DMS153 treated with DMSO at 0.1 percent for 48 hours (cell line): ENCODE measurements around the gene FHIP2A.
"Not testable (repeated sequence)": the region's sequence is repeated elsewhere in the genome, so short reads cannot be mapped to it uniquely, and the experiment has no call there.

Experiments used
- DNase-seq: peaks from one replicate; lab custom pipeline; 2025; ENCODE audit not compliant: unreplicated experiment; lab: John Stamatoyannopoulos, UW

FHIP2A gene

DNA sequence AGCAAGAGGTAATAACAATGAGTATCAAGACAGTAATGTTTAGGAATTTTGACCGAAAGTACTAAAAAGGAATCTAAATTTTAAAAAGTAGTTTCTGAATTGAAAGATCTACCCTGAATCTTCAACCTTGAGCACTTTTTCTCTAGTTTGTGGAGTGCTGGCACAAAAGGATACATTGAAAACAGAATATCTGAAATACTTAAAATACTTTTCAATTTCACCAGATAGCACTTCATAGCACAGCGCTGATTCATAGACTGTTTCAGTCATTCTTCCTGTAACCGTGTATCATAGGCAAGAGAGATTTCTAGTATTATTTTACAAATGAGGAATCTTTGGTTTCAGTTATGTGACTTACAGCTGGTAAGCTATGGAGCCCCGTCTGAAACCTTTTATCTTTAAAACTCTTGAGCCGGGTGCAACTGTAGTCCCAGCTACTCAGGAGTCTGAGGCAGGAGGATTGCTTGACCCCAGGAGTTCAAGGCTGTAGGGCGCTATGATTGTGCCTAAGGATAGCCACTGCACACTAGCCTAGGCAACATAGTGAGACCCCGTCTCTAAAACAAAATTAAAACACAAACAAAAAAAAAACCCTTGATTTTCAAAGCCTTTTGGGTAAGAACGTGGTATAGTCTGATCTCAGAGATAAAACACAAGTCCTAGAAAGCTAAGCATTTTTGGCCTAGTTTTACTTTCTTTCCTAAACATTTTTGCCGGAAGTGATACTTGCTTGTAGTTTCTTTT, 35.1 kb downstream of the FHIP2A start:
- DNase-seq, result no peak

DNA sequence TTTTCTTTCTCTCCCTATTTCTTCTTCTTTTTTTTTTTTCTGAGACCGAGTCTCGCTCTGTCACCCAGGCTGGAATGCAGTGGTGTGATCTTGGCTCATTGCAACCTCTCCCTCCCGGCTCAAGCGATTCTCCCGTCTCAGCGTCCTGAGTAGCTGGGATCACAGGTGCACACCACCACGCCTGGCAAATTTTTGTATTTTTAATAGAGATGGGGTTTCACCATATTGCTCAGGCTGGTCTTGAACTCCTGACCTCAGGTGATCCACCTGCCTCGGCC, 35.6 kb downstream of the FHIP2A start:
- not testable (repeated sequence) for DNase-seq

DNA sequence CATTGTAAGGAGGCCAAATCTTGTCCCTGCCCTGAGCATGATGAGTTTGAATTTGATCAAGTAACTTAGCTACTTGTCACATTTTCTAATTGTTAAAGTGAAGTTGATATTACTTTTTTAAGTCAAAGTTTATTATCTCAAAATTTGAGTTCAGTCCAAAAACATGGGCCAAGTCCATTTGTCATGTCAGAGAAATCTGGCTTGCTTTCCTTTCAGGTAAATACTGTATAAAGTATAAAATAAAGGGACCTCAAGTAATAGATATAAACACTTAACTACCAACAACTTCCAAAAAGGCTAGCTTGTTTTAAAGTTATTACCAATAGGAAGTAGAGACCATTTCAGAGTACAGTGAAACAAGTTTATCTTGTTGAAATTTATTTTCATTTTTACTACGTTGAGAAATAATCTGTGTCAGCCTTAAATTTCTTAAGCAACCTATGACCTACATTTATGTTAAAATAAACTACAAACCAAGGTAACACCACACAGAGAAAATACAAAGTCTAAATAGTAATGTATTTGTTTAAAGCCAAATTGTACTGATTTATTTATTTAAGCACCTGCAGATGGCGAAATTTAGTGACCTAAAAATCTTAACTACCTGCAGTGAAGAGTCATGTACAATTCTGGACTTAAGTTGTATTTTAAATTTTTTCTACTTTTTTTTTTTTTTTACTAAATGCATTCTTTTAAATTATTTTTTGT, 36.5 kb downstream of the FHIP2A start:
- no peak for DNase-seq

DNA sequence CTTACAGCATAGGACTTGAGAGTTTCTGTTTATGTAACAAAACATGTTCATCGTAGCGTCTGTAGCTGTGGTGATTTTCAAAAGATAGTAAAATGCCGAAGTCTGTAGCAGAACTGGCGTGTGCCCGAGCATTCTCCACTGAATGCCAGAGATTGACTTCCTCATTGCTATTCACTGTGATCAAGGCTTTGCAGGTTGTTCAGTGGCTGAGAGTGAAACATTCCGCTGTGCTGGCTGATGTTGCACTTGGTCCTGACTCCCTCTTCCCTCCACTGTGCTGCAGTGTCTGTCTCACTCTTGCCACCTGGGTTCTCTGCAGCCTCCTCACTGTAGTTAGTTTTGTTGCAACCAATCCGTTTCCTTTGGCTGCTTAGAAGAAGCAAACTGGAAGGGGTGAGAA, 37.6 kb downstream of the FHIP2A start:
- DNase-seq, result no peak

DNA sequence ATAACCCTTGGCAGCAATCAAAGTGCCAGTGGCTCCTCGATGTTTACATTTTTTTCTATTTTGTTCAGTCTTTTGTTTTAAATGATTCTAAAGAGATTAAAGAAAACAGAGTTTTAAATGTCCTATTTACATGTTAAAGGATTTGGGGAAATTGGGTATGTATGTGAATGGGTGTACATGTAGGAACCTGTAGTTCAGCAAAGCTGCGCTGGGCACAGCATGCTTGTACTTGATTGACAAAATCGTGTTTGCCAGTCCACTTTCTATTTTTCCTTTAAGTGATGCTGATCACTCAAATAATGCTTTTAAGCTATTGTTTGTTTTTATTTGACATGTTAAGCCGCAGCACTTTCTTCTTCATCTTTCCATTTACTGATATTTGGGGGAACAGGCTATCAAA, 40.9 kb downstream of the FHIP2A start:
- no peak for DNase-seq

DNA sequence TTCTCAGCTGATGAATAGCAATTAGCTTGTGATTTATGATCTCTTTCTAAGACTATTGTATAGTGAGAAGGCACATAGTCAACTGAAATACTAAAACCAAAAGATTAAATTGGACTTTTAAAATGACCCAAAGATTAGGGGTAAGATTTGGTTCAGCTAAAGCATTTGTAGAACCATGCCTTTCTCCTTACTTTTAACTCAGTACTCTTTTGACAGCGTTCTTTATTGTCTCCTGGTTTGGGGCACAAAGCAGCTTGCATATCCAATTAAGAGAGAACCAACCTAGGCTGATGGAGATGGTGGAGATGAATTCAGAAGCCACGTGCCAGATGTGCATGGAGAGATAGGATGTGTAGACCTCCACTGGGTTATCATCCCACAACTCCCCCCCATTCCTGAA, 45.8 kb downstream of the FHIP2A start:
- no peak for DNase-seq

DNA sequence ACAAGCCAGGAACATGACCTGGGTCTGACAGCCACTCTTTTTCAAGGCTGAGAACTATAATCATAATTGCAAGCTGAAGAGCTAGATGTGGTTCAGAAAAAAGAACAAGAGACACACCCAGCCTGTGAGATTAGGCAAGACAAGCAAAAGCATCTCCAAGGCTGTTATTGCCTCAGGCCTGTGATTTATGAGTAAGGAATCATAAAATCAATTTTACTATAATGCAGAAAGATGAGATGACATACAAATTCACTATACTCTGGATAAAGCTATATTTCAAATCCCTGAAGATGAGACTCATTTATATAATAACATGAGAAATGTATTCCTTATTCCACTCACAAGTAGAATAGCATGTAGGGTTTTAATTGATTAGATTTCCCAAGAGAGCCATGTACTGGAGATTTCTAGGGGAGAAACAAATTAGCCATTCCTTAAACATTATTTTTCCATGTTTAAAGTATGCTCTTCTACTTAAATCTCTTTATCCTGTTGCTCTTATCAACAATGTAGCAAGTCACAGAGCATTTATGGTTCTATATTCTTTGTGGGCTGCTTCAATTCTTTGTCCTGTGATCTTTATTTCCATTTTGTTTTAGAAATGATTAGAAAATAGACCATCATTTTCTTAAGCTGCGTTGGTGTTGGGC, 47.4 kb downstream of the FHIP2A start:
- DNase-seq, result no peak

DNA sequence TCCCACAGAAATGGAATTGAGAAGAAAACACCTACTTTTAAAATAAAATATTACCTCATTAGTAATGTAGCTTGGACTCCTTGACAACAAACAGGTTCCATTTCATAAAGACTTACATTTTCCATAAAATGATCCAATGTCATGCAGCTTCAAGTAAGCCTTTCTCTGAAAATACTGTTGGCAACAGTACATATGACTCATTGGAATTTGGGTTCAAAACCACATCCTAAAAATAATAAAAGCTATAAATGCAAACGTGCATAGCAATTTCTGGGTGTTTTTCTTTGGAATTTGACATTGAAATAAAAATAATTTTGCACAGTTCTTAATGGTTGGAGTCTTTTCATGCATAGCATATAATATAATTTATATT, 47.9 kb downstream of the FHIP2A start:
- no peak for DNase-seq

DNA sequence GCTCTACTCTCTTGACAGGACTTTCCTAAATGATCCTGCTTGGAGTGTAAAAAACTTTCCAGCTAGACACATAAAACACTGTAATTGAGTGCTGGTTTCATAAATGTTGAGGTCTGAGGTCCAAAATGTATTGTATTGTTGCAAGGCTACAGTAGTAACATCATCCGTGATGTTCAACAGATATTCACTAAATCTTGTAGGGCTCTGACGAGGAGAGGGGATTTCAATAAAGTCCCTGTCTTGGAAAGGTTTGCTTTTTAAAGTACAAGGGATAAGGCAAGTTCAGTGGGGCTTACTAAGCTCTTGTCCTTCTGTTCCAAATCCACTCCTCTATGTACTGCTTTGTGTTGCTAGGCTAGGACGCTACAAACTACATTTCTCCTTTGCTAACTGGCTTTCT, 48.9 kb downstream of the FHIP2A start:
- DNase-seq, result no peak

DNA sequence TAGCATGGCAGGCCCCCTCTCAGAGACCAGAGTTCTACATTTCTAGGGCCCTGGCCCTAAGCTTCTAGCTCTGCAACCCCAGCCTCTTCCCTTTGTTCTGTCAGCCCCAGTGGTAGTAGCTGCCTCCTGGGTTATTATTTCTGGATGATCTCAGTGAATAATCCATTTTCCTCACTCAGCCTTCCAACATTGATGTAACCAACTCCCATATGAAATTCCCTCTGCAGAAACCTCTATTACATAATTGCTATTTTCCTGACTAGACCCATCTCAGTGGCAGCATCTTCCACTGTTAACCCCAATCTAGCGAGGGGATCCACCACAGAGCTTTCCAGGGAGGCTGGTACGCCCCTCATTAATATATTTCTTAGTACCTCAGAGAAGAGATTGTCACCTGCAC, 49.8 kb downstream of the FHIP2A start:
- DNase-seq, result no peak
